ENCODE measurements around the gene ZNF791.

DNA sequence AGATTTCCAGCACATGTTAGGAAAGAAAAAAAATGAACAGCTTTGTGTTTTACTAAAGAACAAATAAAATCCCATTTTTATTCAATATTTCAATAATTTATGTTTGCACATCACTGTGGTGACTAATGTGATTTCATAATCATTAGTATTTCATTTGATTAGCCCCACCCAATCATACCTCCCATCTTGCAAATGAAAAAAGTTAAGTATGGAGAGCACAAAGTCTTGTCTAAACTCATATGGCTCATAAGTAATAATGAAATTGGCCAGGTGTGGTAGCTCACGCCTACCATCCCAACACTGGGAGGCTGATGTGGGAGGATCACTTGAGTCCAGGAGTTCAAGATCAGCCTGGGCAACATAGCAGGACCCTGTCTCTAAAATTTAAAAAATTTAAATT, 3.9 kb upstream of the ZNF791 start:
- TF ChIP-seq CTCF (IDR thresholded peaks at IDR 0.05) (no peak), POLR2A (IDR thresholded peaks at IDR 0.05) (no peak), EP300 (IDR thresholded peaks at IDR 0.05) (no peak)
